NCI-H1048 (cell line): Measurements from ENCODE around the gene TNFSF8.

ENCODE experiments used
- DNase-seq: peaks from one replicate; lab custom pipeline; 2025; lab: John Stamatoyannopoulos, UW

Gene TNFSF8, protein sequence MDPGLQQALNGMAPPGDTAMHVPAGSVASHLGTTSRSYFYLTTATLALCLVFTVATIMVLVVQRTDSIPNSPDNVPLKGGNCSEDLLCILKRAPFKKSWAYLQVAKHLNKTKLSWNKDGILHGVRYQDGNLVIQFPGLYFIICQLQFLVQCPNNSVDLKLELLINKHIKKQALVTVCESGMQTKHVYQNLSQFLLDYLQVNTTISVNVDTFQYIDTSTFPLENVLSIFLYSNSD

GRCh38 chr9:114930056-114930812 is at the start of gene TNFSF8:
Gene TNFSF8, minus strand, starts transcription at chr9:114930591. Its CDS starts 288 bp downstream, at chr9:114930303.
- DNase-seq = no peak

DNA sequence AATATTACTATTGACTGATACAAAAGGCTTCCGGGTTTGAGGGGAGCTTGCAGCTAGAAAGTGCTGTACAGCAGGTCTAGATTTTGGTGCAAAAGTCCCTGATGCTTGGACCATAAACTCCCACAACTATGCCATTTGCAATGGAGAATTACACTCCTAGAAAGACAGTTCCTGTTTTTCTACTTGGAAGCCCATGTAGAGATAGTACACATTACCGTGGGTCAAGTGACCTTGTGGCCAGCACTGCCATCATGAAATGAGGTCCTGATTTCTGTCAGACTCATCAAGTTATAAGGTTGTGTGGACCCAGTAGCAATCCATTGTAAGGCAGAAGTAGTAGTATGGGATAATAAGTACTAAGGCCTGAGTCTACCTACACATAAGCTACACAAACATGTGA is 42.8 kb upstream of the TNFSF8 start:
- DNase-seq = no peak

GRCh38 chr9:114972510-114973136 is 42.2 kb upstream of the TNFSF8 start:
- no peak for DNase-seq

DNA sequence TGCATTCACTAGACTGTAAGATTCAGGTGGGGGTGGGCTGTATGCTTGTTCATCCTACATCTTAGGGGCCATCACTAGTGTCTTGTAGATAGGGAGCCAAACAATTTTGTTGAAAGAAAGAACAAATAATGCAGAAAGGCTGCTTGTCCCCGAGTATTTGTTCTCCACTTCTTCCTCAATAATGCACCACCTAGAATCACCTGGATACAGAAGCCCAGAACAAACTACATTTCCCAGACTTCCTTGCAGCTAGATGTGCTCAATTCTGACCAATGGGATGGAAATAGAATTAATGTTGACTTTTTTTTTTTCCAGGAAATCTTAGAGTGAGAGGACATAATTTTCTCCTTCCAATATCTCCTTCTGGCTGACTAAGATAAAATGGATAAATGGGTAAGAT is 38.9 kb upstream of the TNFSF8 start:
- DNase-seq = no peak

DNA sequence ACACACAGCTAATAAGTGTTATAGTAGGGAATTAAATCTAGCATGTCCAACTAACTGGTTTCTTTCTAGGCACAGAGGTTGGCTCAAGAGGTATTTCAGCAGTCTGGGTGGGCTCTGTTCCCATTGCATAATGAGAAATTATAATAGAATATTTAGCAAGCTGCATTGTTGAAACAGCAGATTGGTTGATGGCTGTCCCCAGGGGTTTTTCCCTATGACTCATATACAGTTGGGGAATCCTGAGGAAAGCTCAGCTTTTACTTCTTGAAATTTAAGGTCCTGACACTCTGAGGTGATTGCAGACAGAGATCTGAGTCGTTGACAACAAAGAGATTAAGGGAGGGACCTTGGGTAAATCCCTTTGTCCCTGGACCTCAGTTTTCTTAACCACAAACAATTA is 38.3 kb upstream of the TNFSF8 start:
- DNase-seq = no peak

GRCh38 chr9:114965564-114965963 is 35.2 kb upstream of the TNFSF8 start:
- DNase-seq = no peak

DNA sequence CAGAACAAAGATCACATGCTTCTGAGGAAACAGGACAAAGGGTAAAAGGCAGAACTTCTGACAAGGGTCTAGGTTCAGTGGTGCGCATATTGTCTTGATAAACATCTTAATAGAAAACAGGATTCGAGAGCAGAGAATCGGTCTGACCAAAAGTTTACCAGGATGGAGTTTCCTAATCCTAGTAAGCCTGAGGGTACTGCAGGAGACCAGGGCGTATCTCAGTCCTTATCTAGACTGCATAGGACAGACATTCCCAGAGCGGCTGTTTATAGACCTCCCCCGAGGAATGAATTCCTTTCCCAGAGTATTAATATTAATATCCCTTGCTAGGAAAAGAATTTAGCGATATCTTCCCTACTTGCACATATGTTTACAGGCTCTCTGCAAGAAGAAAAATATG is 32.4 kb upstream of the TNFSF8 start:
- DNase-seq = no peak

- DNase-seq = no peak
Observed at GRCh38 chr9:114960276-114960675, 29.9 kb upstream of the TNFSF8 start.

DNA sequence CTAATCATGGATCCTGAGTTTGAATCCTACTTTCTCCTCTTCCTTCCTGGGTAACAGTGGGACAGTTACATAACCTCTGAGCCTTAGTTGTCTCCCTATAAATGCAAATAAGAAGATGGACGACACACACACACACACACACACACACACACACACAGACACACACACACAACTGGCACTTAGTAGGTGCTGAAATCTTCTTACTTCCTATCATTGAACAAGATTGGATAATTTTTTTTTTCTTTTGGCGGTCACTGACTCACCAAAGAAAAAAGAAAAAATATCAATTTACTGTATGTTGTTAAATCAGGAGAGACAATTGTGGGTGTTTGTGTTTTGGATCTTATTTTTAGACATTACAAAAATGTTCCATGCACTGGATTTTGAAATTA is 28.4 kb upstream of the TNFSF8 start:
- DNase-seq = no peak

DNA sequence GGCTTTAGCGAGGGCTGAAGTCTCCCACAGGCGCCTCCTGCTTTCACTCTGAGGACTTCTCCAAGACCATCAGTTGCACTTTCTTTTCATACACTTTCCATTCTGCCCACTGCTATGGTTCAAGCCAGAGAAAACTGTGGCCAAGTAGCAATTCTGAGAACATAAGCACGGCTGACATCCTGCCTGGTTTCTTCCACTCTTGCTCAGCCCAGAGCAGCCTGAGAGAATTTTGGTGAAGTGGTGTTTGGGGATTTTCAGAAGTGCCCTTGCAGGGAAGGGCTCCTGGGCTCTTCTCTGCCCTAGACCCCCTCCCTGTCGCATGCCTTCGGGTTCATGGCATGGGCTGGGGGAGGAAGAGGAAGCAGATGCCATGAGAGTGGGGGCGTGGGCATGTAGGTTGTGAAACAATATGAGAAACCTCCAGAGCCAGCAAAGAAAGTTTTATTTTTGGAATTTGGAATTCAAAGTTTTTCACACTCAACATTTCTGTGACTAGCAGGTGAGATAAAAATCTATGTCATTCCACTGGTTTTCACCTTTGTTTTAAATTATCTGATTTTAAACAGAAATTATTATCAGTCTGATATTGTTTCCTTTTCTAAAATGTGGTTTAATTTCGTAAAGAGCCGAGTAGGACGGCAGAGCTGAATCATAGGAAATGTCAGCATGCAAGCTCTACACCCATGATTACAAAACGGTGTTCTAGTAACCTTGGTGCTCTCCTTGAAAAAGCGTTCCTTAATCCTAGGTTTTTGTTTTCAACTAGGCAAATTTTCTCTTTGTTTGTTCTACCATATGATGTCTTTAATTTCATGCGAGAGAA is 27.8 kb upstream of the TNFSF8 start:
- no peak for DNase-seq

GRCh38 chr9:114957558-114957957 is 27.2 kb upstream of the TNFSF8 start:
- no peak for DNase-seq

- DNase-seq = no peak
Observed at GRCh38 chr9:114954956-114955582, 24.7 kb upstream of the TNFSF8 start.

DNA sequence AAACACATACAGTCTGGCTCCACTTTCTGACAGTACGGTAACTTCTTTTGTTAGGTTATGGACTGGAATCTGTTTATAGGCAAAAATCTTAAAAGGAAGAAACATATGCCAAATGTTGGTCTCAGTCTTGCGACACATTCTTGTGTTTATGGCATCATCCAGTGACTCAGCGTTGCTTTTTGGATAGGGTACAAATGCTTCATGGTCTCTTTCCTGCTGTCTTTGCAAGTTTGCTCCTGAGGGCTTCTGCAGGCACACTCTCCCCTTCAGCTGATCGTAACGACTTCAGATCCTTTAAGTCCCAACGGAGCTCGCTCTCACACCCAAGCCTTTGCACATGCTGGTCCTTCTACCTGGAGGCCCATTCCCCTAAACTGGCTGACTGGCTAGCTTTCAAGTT is 23.6 kb upstream of the TNFSF8 start:
- no peak for DNase-seq

GRCh38 chr9:114953046-114953445 is 22.7 kb upstream of the TNFSF8 start:
- DNase-seq = no peak

GRCh38 chr9:114950761-114951160 is 20.4 kb upstream of the TNFSF8 start:
- no peak for DNase-seq

GRCh38 chr9:114947058-114947457 is 16.7 kb upstream of the TNFSF8 start:
- DNase-seq = no peak

DNA sequence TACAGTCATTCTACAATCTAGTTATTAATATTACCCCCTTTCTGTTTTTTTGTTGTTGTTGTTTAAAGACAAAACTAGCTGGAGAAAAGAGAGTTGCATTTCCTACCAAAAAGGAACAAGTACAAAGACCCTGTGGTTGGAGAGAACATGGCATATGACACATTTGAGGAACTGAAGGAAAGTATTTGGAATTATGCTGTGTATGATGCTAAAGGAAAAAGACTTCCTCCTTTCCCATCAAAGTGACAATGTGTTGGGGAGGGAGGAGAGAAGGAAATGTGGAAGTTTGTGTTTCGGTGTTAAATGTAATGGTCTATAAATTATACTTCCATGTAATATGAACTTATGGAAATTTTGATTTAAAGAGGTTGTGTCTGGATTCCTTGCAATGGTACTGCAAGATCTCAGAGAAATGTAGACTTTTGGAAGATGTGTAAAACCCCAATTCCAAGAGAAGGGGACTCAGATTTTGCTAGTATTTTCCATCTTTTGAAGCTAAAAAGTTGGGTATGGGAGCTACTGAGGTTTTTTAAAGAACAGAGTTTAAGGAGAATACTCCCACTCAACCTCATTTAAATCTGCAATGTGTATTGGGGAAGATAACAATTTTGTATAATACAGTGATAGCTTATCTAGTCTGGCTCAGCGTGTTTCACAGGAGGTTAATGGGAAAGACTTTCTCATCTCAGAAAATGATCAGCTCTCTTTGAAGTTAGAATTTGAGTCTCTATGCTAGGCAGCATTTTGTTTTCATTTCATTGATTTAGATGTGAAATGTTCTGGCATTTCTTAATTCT is 15.4 kb upstream of the TNFSF8 start:
- DNase-seq = no peak

GRCh38 chr9:114941376-114941775 is 11.0 kb upstream of the TNFSF8 start:
- no peak for DNase-seq

DNA sequence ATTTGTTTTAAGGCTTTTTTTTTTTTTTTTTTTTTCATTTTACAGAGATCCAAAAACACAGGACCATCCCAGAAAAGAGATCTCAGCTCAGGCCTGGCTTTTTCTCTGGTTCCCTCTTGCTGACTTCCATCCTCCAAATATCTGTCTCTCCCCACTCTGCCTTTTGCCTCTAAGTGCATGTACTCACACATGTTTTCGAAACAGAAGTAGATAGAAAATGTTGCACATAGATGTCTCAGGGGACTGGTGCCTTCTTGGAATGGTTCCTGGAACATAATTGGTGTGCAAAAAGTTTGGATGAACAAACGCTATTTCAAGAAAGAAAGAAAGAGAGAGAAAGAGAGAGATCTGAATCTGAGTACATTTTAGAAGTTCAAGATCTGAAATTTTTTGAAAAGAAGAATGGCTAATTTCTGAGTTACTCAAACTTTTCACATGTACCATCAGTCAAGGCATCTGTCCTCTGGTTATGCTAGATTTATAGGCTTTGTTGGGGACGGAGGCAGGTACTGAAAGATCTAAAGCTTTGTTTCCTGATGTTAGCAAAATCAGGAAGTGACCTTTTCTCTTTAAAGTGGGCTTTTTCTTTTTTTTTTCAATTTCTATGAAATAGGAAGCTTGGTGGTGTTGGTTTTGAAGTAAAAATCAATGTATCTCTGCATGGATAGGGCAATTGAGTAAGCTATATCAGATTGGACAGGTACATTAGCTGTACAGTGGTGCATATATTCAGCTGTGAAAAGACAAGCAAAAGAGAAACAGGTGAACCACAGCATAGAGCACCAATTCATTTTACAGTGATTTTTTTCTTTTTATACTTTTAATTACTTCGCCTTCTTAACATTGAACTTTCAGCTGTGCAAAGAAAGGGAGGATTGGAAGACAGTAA is 8.5 kb upstream of the TNFSF8 start:
- DNase-seq = no peak

DNA sequence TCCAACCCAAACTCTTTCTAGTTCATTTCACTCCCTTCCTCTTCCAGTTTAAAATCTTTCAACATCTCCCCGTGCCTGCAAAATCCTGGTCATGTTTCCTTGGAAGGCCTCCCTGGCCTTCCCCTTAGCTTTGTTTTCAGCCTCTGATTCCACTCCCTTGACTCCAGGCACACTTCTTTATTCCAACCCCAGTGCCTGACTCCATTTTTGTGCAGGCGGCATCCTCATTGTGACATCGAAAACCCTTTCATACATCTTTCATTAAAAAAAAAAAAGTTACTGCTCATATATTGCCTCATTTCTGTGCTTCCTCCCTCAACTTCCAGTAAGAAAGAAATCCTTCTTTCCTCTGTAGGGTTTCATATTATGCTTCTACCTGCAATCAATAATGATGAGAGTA is 7.1 kb upstream of the TNFSF8 start:
- DNase-seq = no peak
